WTC11 (cell line): ENCODE measurements around the gene CHAC1. TPM values are rescaled to one million over a fixed set of nuclear protein-coding genes. Genes with fewer than 3 reads are reported as not detected.

ENCODE experiments used
- ATAC-seq: fragments of 200-7000 bp; cut with Tn5 transposase; 2 replicates; pipeline ENCODE4 v1.10.0; 2021; ENCODE audit warnings: mild to moderate bottlenecking, moderate library complexity
- CTCF ChIA-PET: fragments of 300-600 bp; sonication (Branson Sonifier 250); formaldehyde crosslinking; loops from one replicate; lab custom pipeline; 2021; ENCODE audit warnings: antibody characterized with exemption; lab: Charles Lee
- POLR2A ChIA-PET: fragments of 350-600 bp; sonication (Branson Sonifier 250); formaldehyde crosslinking; loops from one replicate; lab custom pipeline; 2021; ENCODE audit warnings: antibody characterized with exemption; lab: Charles Lee
- DNase-seq: peaks from one replicate; pipeline ENCODE4 v3.0.0; 2021; ENCODE audit warnings: low spot score
- H3K27ac Mint-ChIP-seq: 2 replicates; pipeline ENCODE4 v1.8.0; 2021; ENCODE audit warnings: mixed read lengths
- H3K27me3 Mint-ChIP-seq: 2 replicates; pipeline ENCODE4 v1.8.0; 2021; ENCODE audit warnings: low read depth, mild to moderate bottlenecking, moderate library complexity, mixed read lengths
- H3K36me3 Mint-ChIP-seq: 2 replicates; pipeline ENCODE4 v1.8.0; 2021; ENCODE audit warnings: mixed read lengths
- H3K4me1 Mint-ChIP-seq: 2 replicates; pipeline ENCODE4 v1.8.0; 2022; ENCODE audit warnings: mixed read lengths
- H3K4me3 Mint-ChIP-seq: 2 replicates; pipeline ENCODE4 v1.8.0; 2021; ENCODE audit warnings: mild to moderate bottlenecking, moderate library complexity, mixed read lengths
- H3K9me3 Mint-ChIP-seq: 2 replicates; pipeline ENCODE4 v1.8.0; 2021; ENCODE audit warnings: mixed read lengths
- AFF4 ChIP-seq: sonication (generic); formaldehyde crosslinking; IDR thresholded peaks from 2 replicates; pipeline ENCODE4 v1.8.1; 2023; ENCODE audit warnings: mild to moderate bottlenecking, missing genetic modification reagents, borderline replicate concordance
- CDX4 ChIP-seq: fragments of 250-450 bp; sonication (Bioruptor Pico); IDR thresholded peaks from 2 replicates; pipeline ENCODE4 v1.9.0; 2021; ENCODE audit warnings: moderate library complexity, mild to moderate bottlenecking, inconsistent platforms, borderline replicate concordance
- E2F4 ChIP-seq: sonication (generic); formaldehyde crosslinking; IDR thresholded peaks from 2 replicates; pipeline ENCODE4 v1.8.1; 2022; ENCODE audit warnings: low read depth, mild to moderate bottlenecking, moderate library complexity, missing genetic modification reagents, borderline replicate concordance
- ELF4 ChIP-seq: sonication (generic); formaldehyde crosslinking; IDR thresholded peaks from 2 replicates; pipeline ENCODE4 v1.8.1; 2022; ENCODE audit warnings: low read depth, mild to moderate bottlenecking, moderate library complexity, missing genetic modification reagents
- EMX1 ChIP-seq: fragments of 250-450 bp; sonication (Bioruptor Pico); IDR thresholded peaks from 2 replicates; pipeline ENCODE4 v1.8.0; 2021; ENCODE audit warnings: mild to moderate bottlenecking
- FOXK1 ChIP-seq: sonication (generic); formaldehyde crosslinking; IDR thresholded peaks from 2 replicates; pipeline ENCODE4 v1.8.0; 2022; ENCODE audit warnings: mild to moderate bottlenecking, moderate library complexity, missing genetic modification reagents
- IRF1 ChIP-seq: sonication (generic); formaldehyde crosslinking; IDR thresholded peaks from 2 replicates; pipeline ENCODE4 v1.8.0; 2023; ENCODE audit warnings: missing genetic modification reagents
- IRF2 ChIP-seq: sonication (generic); formaldehyde crosslinking; IDR thresholded peaks from 2 replicates; pipeline ENCODE4 v1.8.0; 2022; ENCODE audit warnings: low read depth, missing genetic modification reagents, borderline replicate concordance
- KAT7 ChIP-seq: sonication (generic); formaldehyde crosslinking; IDR thresholded peaks from 2 replicates; pipeline ENCODE4 v1.8.1; 2023; ENCODE audit warnings: missing genetic modification reagents, mild to moderate bottlenecking, borderline replicate concordance
- MLX ChIP-seq: sonication (generic); formaldehyde crosslinking; IDR thresholded peaks from 2 replicates; pipeline ENCODE4 v1.8.1; 2023; ENCODE audit warnings: mild to moderate bottlenecking, missing genetic modification reagents, moderate library complexity
- NFYB ChIP-seq: sonication (generic); formaldehyde crosslinking; conservative IDR thresholded peaks from 2 replicates; pipeline ENCODE4 v1.8.0; 2022; ENCODE audit warnings: low read depth, missing genetic modification reagents
- PREB ChIP-seq: sonication (generic); formaldehyde crosslinking; IDR thresholded peaks from 2 replicates; pipeline ENCODE4 v1.8.1; 2022; ENCODE audit warnings: mild to moderate bottlenecking, missing genetic modification reagents, moderate library complexity, borderline replicate concordance
- RELA ChIP-seq: sonication (generic); formaldehyde crosslinking; IDR thresholded peaks from 2 replicates; pipeline ENCODE4 v1.8.1; 2022; ENCODE audit warnings: missing genetic modification reagents, mild to moderate bottlenecking, borderline replicate concordance
- RORB ChIP-seq: fragments of 250-450 bp; sonication (Bioruptor Pico); IDR thresholded peaks from 2 replicates; pipeline ENCODE4 v1.9.0; 2021; ENCODE audit warnings: mild to moderate bottlenecking
- SP1 ChIP-seq: sonication (generic); formaldehyde crosslinking; conservative IDR thresholded peaks from 2 replicates; pipeline ENCODE4 v1.8.1; 2022; ENCODE audit warnings: missing genetic modification reagents
- USF1 ChIP-seq: sonication (generic); formaldehyde crosslinking; IDR thresholded peaks from 2 replicates; pipeline ENCODE4 v1.8.0; 2022; ENCODE audit warnings: mild to moderate bottlenecking, missing genetic modification reagents
- ZBTB43 ChIP-seq: sonication (generic); formaldehyde crosslinking; IDR thresholded peaks from 2 replicates; pipeline ENCODE4 v1.8.1; 2023; ENCODE audit warnings: mild to moderate bottlenecking, missing genetic modification reagents
- ZNF121 ChIP-seq: sonication (generic); formaldehyde crosslinking; IDR thresholded peaks from 2 replicates; pipeline ENCODE4 v1.8.0; 2023; ENCODE audit warnings: missing genetic modification reagents
- ZNF396 ChIP-seq: fragments of 250-450 bp; sonication (Bioruptor Pico); IDR thresholded peaks from 2 replicates; pipeline ENCODE4 v1.8.0; 2021; ENCODE audit warnings: mild to moderate bottlenecking, moderate library complexity, borderline replicate concordance
- ZNF671 ChIP-seq: fragments of 250-450 bp; sonication (Bioruptor Pico); IDR thresholded peaks from 2 replicates; pipeline ENCODE4 v1.8.0; 2021; ENCODE audit warnings: mild to moderate bottlenecking
- total RNA-seq: library from RNA; stranded (reverse); gene quantifications from 3 replicates; pipeline ENCODE4 v1.2.3, GENCODE V29; 2021

The CHAC1 gene
- total RNA-seq, 1 experiment from 2014 or later, result 31.0 TPM

GRCh38 chr15:40968290-40969085, 15.2 kb downstream of the CHAC1 start:
- ChIA-PET POLR2A (interaction anchor here (0.6 to 2.1 kb wide), 4 partner anchors 15 to 501 kb away, joined by 3 to 15 read pairs (median 4); partner anchors contain the start of gene CHAC1), CTCF (interaction anchor here (1.4 to 2.1 kb wide), 5 partner anchors 26 to 64 kb away, joined by 5 to 13 read pairs (median 6); no protein-coding TSS in a partner anchor)
- Mint-ChIP-seq H3K27ac (no peak overlapping the region), H3K27me3 (no peaks in the 10 kb centered on the region), H3K9me3 (no peaks in the 10 kb centered on the region), H3K4me1 (peaks cover 31% of the 10 kb centered on the region), H3K4me3 (no peak overlapping the region), H3K36me3 (no peaks in the 10 kb centered on the region)
- DNase-seq, result no peak
- no peak for TF ChIP-seq ZNF671 (CRISPR knock-in tag)
- TF ChIP-seq RELA, result no peak
- ATAC-seq, result peak; percentile 62

GRCh38 chr15:40969363-40969762, 16.1 kb downstream of the CHAC1 start:
- ChIA-PET CTCF (interaction anchor here (0.6 to 2.1 kb wide), 5 partner anchors 27 to 65 kb away, joined by 3 to 13 read pairs (median 6); no protein-coding TSS in a partner anchor), POLR2A (interaction anchor here (2.1 kb wide), 1 partner anchor 16 kb away, joined by 15 read pairs; the partner anchor contains the start of gene CHAC1)
- no peaks in the 10 kb centered on the region for H3K27me3 Mint-ChIP-seq
- H3K9me3 Mint-ChIP-seq, result no peaks in the 10 kb centered on the region
- no peak for ATAC-seq
- H3K27ac Mint-ChIP-seq, result no peak overlapping the region
- H3K4me3 Mint-ChIP-seq, result no peak overlapping the region
- DNase-seq, result no peak
- TF ChIP-seq PREB (no peak), USF1 (CRISPR knock-in tag) (no peak), AFF4 (no peak), SP1 (no peak), KAT7 (CRISPR knock-in tag) (no peak), ZNF121 (CRISPR knock-in tag) (no peak), NFYB (CRISPR knock-in tag) (no peak), ZBTB43 (CRISPR knock-in tag) (no peak), ZNF671 (CRISPR knock-in tag) (no peak), FOXK1 (no peak), MLX (CRISPR knock-in tag) (no peak), E2F4 (CRISPR knock-in tag) (no peak), ZNF396 (no peak), CDX4 (no peak), EMX1 (CRISPR knock-in tag) (no peak), IRF1 (no peak), RORB (CRISPR knock-in tag) (no peak), ELF4 (CRISPR knock-in tag) (no peak), IRF2 (no peak)
- H3K4me1 Mint-ChIP-seq, result peaks cover 31% of the 10 kb centered on the region
- no peaks in the 10 kb centered on the region for H3K36me3 Mint-ChIP-seq
